Caki2 (cell line): ENCODE results near the gene CELSR2. TPM values are rescaled to one million over a fixed set of nuclear protein-coding genes. Genes with fewer than 3 reads are reported as not detected.

ENCODE experiments used
- DNase-seq: peaks from one replicate; pipeline ENCODE4 v3.0.0-alpha.2; 2015; ENCODE audit warnings: low read depth
- in situ Hi-C: cut with HindIII; loops from 2 replicates; pipeline ENCODE4 v1.10.0; 2016; ENCODE audit warnings: low sequenced_read_pairs, low pct_unique_long_range_greater_than_20kb, mixed read lengths
- total RNA-seq: library from RNA; depleted of rRNA; stranded (reverse); fragments of >200 nt; shearing (Covaris generic); gene quantifications from 2 replicates; pipeline ENCODE4 v1.2.3, GENCODE V29; 2014; ENCODE audit warnings: low replicate concordance; rRNA removed

The CELSR2 gene
- total RNA-seq, 1 experiment from 2014 or later: 4.6 TPM

DNA sequence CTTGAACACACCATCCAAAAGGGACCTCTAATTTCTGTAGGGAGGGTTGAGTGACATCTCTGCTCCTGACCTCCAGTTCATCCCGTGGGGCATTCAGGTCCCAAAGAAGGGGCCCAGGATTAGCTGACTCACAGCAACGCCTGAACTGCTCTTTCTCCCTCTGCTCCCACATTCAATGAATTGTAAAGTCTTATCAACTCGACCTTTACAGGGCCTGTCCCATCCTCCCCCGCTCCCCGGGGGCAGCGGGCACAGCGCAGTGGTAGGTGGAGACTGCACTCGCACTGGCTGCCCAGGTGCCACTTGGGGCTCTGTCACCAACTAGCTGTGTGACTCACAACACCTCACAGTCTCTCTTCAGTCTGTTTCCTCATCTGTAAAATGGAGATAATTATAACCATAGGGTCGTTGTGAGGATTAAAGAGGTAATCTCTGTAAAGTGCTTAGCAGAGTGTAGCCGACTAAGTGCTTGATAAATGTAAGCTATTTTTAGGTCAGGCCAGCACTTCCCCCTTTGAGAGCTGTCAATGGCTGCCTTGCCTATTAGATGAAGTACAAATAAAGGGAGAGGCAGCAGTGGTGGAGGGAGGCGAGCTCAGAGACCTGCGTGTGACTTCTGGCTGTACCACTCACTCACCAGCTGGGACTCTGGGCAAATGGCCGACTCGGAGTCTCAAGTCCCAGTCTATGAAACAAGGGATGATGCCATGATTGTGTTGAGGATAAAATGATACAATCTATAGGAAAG, 58.1 kb downstream of the CELSR2 start:
- in situ Hi-C loops: no loop called here
- no peak for DNase-seq

DNA sequence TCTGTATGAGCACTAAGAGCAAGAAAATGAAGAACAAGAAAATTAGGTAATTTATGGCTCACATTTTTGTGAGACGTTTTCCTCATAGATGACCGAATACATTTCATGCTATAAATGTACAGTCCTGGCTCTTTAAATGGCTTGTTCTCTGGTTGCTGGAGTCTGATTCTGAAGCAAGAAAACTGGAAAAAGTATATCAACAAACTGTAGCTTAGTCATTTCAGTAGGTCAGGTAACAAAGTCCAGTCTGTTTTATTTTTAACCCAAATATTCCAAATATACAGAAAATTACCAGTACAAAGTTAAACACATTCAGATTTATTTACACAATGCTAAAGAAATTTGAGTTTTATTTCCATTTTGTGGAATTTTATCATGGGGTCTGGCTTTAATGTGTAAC, 60.0 kb downstream of the CELSR2 start:
- no peak for DNase-seq
- in situ Hi-C loops: no loop called here

- in situ Hi-C loops: no loop called here
- no peak for DNase-seq
These were observed 62.9 kb downstream of the CELSR2 start for GRCh38 chr1:109312246-109312645.

GRCh38 chr1:109312978-109313775, 63.8 kb downstream of the CELSR2 start:
- in situ Hi-C loops: no loop called here
- DNase-seq: no peak

DNA sequence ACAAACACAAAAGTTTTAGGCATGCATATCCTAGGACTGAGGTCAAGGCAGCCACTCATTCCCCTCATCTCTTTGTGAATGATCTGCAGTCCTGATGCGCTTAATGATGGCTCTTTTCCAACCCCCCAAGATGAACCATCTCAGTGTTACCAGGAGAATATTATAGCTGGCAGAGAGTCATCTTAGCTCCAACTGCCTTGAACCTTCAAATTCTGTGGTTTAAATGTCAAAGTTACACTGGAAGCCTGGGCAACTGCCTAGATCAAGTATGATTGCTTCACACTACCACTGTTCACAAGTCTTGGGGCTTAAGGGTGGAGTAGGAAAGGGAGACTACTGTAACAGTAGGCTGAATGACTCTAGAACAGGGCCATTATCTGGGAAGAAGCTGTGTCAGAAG, 65.5 kb downstream of the CELSR2 start:
- in situ Hi-C loops: no loop called here

GRCh38 chr1:109315288-109315687, 65.9 kb downstream of the CELSR2 start:
- in situ Hi-C loops: no loop called here
- no peak for DNase-seq

More for the DNA sequence above, 65.5 kb downstream of the CELSR2 start:
- no peak for DNase-seq

GRCh38 chr1:109316506-109316905, 67.2 kb downstream of the CELSR2 start:
- in situ Hi-C loops: no loop called here

DNA sequence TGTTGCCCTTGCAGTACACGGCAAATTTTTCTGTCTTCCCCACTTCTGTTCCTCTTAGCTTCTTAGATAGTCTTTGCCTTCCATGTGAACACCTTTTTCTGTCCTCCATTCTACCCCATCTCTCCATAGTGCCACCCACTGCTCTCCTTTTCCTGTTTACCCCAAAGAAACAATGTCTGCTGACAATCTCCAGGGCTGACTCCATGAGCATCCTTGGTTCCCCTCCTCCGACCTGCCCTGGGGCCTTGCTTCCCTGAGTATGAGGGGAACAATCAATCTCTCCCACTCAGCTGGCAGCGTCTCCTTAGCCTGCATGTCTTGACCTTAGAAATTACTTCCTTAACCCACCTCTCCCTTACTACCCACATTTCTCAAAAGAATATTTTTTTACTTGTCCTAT, 69.8 kb downstream of the CELSR2 start:
- DNase-seq: no peak
- in situ Hi-C loops: no loop called here

More at GRCh38 chr1:109316506-109316905, 67.2 kb downstream of the CELSR2 start:
- no peak for DNase-seq

DNA sequence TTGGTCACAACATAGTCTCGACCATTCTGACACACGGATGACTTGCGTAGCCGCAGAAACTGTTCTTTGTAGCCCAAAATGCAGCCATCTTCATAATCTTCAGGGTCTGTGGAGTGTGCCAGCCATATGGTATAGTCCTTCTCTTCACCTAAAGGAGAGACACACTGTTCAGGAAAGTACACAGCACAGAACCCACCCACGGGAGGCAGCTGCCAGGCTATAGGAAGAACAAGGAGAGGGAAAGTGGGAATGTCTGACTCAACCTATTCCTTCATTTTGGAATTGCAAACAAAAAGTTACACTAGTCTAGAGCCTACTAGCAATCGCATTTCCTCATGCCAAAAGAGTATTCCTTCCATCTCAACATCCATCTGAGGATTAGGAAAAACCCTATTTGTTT, 73.6 kb downstream of the CELSR2 start:
- in situ Hi-C loops: no loop called here
- DNase-seq: no peak

Other genes starting within 250 kb of the CELSR2 start
- 4.7 and 4.9 TPM in 2 replicates for gene WDR47, start 207.4 kb upstream of the CELSR2 start, total RNA-seq
- gene TAF13, start 173.5 kb upstream of the CELSR2 start, total RNA-seq: 8.9 and 11.9 TPM in 2 replicates
- 12.9 and 15.1 TPM in 2 replicates for gene TMEM167B, start 158.8 kb upstream of the CELSR2 start, total RNA-seq
- gene ELAPOR1, start 135.4 kb upstream of the CELSR2 start, total RNA-seq: 0.88 and 1.7 TPM in 2 replicates
- 133 and 154 TPM in 2 replicates for gene SARS1, start 35.6 kb upstream of the CELSR2 start, total RNA-seq
- 21.8 and 27.6 TPM in 2 replicates for gene PSRC1, start 33.6 kb downstream of the CELSR2 start, total RNA-seq
- not detected in 2 replicates for gene MYBPHL, start 57.5 kb downstream of the CELSR2 start, total RNA-seq
- gene SORT1, start 148.4 kb downstream of the CELSR2 start, total RNA-seq: 9.5 and 11.0 TPM in 2 replicates
- gene PSMA5, start 176.9 kb downstream of the CELSR2 start, total RNA-seq: 106 and 108 TPM in 2 replicates
- not detected in 2 replicates for gene SYPL2, start 217.0 kb downstream of the CELSR2 start, total RNA-seq
- 1.5 and 2.8 TPM in 2 replicates for gene ATXN7L2, start 234.4 kb downstream of the CELSR2 start, total RNA-seq
- 0.32 and 1.9 TPM in 2 replicates for gene CYB561D1, start 244.6 kb downstream of the CELSR2 start, total RNA-seq